ENCODE data around the gene EIF2AK3.

The EIF2AK3 gene

GRCh38 chr2:88537640-88538039 is 89.6 kb downstream of the EIF2AK3 start:
- no peak for DNase-seq

DNA sequence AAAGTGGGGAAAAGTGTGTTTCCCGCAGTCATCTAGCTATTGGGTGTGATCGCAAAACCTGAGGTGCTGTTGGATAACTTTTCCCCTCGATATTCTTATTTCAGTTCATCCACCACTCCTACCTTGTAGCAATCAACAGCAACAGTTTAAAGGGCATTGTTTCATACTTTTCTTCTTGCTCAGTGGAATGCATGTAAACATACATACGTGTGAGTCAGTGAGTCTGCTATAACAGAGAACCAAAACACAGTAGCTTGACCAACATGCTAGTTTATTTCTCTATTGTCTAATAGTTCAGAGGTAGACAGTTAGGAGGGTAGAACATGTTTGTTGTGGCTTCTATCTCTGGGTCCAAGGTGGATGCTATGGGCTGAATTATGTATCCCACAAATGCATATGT is 97.2 kb downstream of the EIF2AK3 start:
- DNase-seq: no peak

- no peak for DNase-seq
Measured at GRCh38 chr2:88521445-88522073, 105.7 kb downstream of the EIF2AK3 start.

- DNase-seq: no peak
Measured at GRCh38 chr2:88517759-88518201, 109.5 kb downstream of the EIF2AK3 start.
